ENCODE measurements around the gene GPR15. TPM values are rescaled to one million over a fixed set of nuclear protein-coding genes. Genes with fewer than 3 reads are reported as not detected.

GPR15 gene
- total RNA-seq, 1 experiment from 2014 or later: not detected

DNA sequence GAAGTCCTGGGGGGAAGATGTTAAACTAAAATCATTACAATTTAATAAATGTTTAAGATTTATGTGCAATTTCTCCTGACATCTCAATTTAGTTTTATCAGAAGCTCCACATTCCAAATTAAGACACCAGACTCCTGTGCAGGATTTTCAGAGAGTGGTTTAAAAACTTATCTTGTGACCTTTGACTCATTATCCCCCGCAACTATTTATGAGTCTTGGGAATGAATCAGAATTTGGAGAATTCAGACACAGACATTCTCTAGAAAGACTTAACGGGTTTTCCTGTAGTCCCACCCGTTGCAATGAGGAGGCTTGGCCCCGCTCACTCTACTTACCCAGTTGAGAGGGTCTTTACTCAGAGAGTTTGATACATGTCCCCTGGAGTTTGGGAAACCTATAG lies 27.2 kb upstream of the GPR15 start:
- Histone ChIP-seq H3K9me3 (ENCODE audit: control insufficient read depth, low read depth, low read length) (no peaks in the 10 kb centered on the region), H3K4ac (ENCODE audit: low read depth, low read length) (no peak overlapping the region), H4K91ac (ENCODE audit: insufficient read length, low read depth, low read length) (no peak overlapping the region), H3K27ac (ENCODE audit: insufficient read length, low read depth, low read length) (no peak overlapping the region), H4K20me1 (ENCODE audit: control insufficient read depth, insufficient read depth, insufficient read length) (no peaks in the 10 kb centered on the region), H3K9ac (ENCODE audit: extremely low read depth, insufficient read length, low read length) (no peak overlapping the region), H2AFZ (ENCODE audit: low read length) (no peak overlapping the region), H2BK5ac (ENCODE audit: insufficient read length, low read length) (no peak overlapping the region), H3K23ac (ENCODE audit: insufficient read length, low read depth, low read length) (no peak overlapping the region), H3K27me3 (ENCODE audit: insufficient read depth, low read length) (no peaks in the 10 kb centered on the region), H2BK120ac (ENCODE audit: low read depth, low read length, poor library complexity, severe bottlenecking) (no peak overlapping the region), H3K56ac (ENCODE audit: insufficient read length, low read depth, low read length) (no peak overlapping the region), H3K18ac (ENCODE audit: insufficient read length, low read depth, low read length) (no peak overlapping the region), H3K4me2 (ENCODE audit: insufficient read depth, insufficient read length, low read length) (no peak overlapping the region), H2BK12ac (ENCODE audit: insufficient read length, low read depth, low read length) (no peak overlapping the region), H3K79me2 (ENCODE audit: insufficient read depth, low read length) (no peaks in the 10 kb centered on the region), H3K14ac (ENCODE audit: insufficient read depth, low read length) (no peak overlapping the region), H3K23me2 (ENCODE audit: insufficient read length, low read depth, low read length, poor library complexity, severe bottlenecking) (no peaks in the 10 kb centered on the region), H3K79me1 (ENCODE audit: insufficient read depth, low read depth, low read length, poor library complexity, severe bottlenecking) (no peaks in the 10 kb centered on the region), H2BK15ac (ENCODE audit: low read depth, low read length) (no peak overlapping the region), H3K4me1 (ENCODE audit: insufficient read depth, low read length) (no peaks in the 10 kb centered on the region), H4K8ac (replicated peaks; ENCODE audit: insufficient read length, low read depth, low read length) (no peak overlapping the region), H3T11ph (ENCODE audit: low read length) (no peak overlapping the region), H2BK20ac (ENCODE audit: low read depth, low read length, poor library complexity, severe bottlenecking) (no peak overlapping the region), H2AK5ac (ENCODE audit: insufficient read length, low read length) (no peak overlapping the region), H4K5ac (ENCODE audit: insufficient read length, low read depth, low read length) (no peak overlapping the region)
- Mint-ChIP-seq H3K27me3 (ENCODE audit: low read depth) (peaks cover 2% of the 10 kb centered on the region; the same call in 1 of the 2 replicates), H3K36me3 (ENCODE audit: insufficient read depth in 1 of 3, low read depth in 3 of 3) (no peaks in the 10 kb centered on the region), H3K9me3 (peaks cover 0 to 4% of the 10 kb centered on the region in 2 experiments; a peak in 1 of 5 replicates), H3K4me1 (no peaks in the 10 kb centered on the region; a peak in 1 of 4 replicates), H3K4me3 (no peak overlapping the region), H3K27ac (no peak overlapping the region; a peak in 1 of 7 replicates)
- WGBS (ENCODE audit: extremely low coverage, insufficient read length, low lambda C conversion rate): no CpG with 5 or more reads among the region's 4 CpGs
- TF ChIP-seq, protein P1, sequence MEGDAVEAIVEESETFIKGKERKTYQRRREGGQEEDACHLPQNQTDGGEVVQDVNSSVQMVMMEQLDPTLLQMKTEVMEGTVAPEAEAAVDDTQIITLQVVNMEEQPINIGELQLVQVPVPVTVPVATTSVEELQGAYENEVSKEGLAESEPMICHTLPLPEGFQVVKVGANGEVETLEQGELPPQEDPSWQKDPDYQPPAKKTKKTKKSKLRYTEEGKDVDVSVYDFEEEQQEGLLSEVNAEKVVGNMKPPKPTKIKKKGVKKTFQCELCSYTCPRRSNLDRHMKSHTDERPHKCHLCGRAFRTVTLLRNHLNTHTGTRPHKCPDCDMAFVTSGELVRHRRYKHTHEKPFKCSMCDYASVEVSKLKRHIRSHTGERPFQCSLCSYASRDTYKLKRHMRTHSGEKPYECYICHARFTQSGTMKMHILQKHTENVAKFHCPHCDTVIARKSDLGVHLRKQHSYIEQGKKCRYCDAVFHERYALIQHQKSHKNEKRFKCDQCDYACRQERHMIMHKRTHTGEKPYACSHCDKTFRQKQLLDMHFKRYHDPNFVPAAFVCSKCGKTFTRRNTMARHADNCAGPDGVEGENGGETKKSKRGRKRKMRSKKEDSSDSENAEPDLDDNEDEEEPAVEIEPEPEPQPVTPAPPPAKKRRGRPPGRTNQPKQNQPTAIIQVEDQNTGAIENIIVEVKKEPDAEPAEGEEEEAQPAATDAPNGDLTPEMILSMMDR (conservative IDR thresholded peaks at IDR 0.05): no peak
- no peak for DNase-seq
